Subcutaneous preadipocyte (primary cell): Measurements from ENCODE around the gene TMEM238L. TPM values are rescaled to one million over a fixed set of nuclear protein-coding genes. Genes with fewer than 3 reads are reported as not detected.

ENCODE experiments used
- small RNA-seq: library from RNA; depleted of rRNA; stranded (forward); fragments of <200 nt; gene quantifications from one replicate; pipeline ENCODE3, GENCODE V24; 2012
- total RNA-seq: library from RNA; depleted of rRNA; stranded (reverse); fragments of >200 nt; gene quantifications from 2 replicates; pipeline ENCODE4 v1.2.3, GENCODE V29; 2012

TMEM238L gene
- not detected in 2 replicates for total RNA-seq

GRCh38 chr17:10803830-10804475 is at the start of gene TMEM238L:
TSS of gene TMEM238L (minus strand) at chr17:10804099. CDS start at chr17:10803963, 136 bp downstream.

GRCh38 chr17:10837921-10838320 is 34.0 kb upstream of the TMEM238L start, which contains the start of gene PIRT:
TSS of gene PIRT (minus strand) at chr17:10838087. CDS start at chr17:10825645, 12,442 bp downstream.

Small RNAs within 50 kb of the gene (small RNA-seq; reads per million reads assigned to genes)
- gene AC015908.2 (not detected), gene TMEM238L (not detected)

Other genes starting within 250 kb of the TMEM238L start
- gene MYH3, start 146.8 kb downstream of the TMEM238L start, total RNA-seq, result 0.37 and 0.39 TPM in 2 replicates
- 22.0 and 29.9 TPM in 2 replicates for gene SCO1, start 106.6 kb downstream of the TMEM238L start, total RNA-seq
- gene ADPRM, start 106.5 kb downstream of the TMEM238L start, total RNA-seq, result 9.0 and 9.2 TPM in 2 replicates
- gene TMEM220, start 74.1 kb downstream of the TMEM238L start, total RNA-seq, result 0.59 and 1.1 TPM in 2 replicates
- gene PIRT, start 34.0 kb upstream of the TMEM238L start, total RNA-seq, result not detected in 2 replicates